Activated CD8-positive, alpha-beta memory T cell treated with anti-CD3 and anti-CD28 coated beads, Interleukin-2, amount 10 ng/mL, durations not matched to agents 7 days and 5 days (primary cell): Measurements from ENCODE around the gene SH3BP1. TPM values are rescaled to one million over a fixed set of nuclear protein-coding genes. Genes with fewer than 3 reads are reported as not detected.
"Not testable (repeated sequence)": the region's sequence is repeated elsewhere in the genome, so short reads cannot be mapped to it uniquely, and the experiment has no call there.

Experiments
- ATAC-seq: fragments of 150-1000 bp; cut with Tn5 transposase; one replicate; pipeline ENCODE4 v1.10.0; 2021; ENCODE audit warnings: moderate library complexity
- CTCF ChIA-PET: fragments of 350-600 bp; sonication (Branson Sonifier 250); formaldehyde crosslinking; loops from one replicate; lab custom pipeline; 2021; ENCODE audit warnings: antibody characterized with exemption; lab: Charles Lee
- DNase-seq: peaks from one replicate; pipeline ENCODE4 v3.0.0-alpha.2; 2020
- H3K27ac Mint-ChIP-seq: one replicate; pipeline ENCODE4 v1.8.0; 2021; ENCODE audit warnings: mild to moderate bottlenecking, mixed read lengths
- H3K27me3 Mint-ChIP-seq: one replicate; pipeline ENCODE4 v1.8.0; 2021; ENCODE audit warnings: mixed read lengths
- H3K36me3 Mint-ChIP-seq: one replicate; pipeline ENCODE4 v1.8.0; 2021; ENCODE audit warnings: mild to moderate bottlenecking, mixed read lengths
- H3K4me1 Mint-ChIP-seq: one replicate; pipeline ENCODE4 v1.8.0; 2021; ENCODE audit warnings: mixed read lengths
- H3K4me3 Mint-ChIP-seq: one replicate; pipeline ENCODE4 v1.8.0; 2021; ENCODE audit warnings: mild to moderate bottlenecking, moderate library complexity, mixed read lengths
- H3K9me3 Mint-ChIP-seq: one replicate; pipeline ENCODE4 v1.8.0; 2022; ENCODE audit warnings: low read depth, mixed read lengths
- total RNA-seq, 2 experiments: library from RNA; stranded (reverse); gene quantifications; one replicate each; pipeline ENCODE4 v1.2.3, GENCODE V29; 2021

The SH3BP1 gene
- total RNA-seq, 2 experiments from 2014 or later: 231 to 275 TPM

DNA sequence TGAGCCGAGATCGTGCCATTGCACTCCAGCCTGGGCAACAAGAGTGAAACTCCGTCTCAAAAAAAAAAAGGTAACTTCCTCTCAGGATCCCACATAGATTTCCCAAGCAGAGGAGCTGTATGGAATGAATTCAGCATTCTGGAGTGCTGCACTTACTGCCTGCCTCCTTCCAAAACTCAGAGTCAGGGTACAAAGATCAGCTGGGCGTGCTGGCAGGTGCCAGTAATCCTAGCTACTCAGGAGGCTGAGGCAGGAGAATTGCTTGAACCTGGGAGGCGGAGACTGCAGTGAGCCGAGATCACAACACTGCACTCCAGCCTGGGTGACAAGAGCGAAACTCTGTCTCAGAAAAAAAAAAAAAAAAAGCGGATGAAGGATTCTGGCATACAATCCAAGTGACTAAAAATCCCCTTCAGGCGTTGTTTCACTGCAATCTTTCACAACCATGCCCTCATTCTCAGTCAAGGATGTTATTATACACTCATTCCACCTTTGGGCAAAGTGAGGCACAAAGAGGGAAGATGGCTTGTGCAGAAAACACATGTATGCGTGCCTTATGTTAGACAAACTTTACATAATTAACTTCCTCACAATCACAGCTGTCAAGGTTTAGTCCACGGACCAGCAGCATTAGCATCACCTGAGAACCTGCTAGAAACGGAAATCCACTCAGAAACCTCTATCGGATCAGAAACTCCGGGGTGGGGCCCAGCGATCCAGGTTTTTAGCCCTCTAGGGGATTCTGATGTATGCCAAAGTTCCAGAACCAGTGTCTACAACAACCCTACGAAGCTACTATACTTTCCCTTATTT, 45.5 kb downstream of the SH3BP1 start:
- Mint-ChIP-seq H3K27me3 (no peaks in the 10 kb centered on the region), H3K4me3 (no peak overlapping the region), H3K9me3 (no peaks in the 10 kb centered on the region), H3K4me1 (peaks cover 38% of the 10 kb centered on the region), H3K36me3 (peaks cover 11% of the 10 kb centered on the region), H3K27ac (no peak overlapping the region)
- DNase-seq (no peak), ATAC-seq (no peak)
- CTCF ChIA-PET: interaction anchor here (0.7 to 41.1 kb wide), 9 partner anchors 8 to 135 kb away, joined by 3 to 1064 read pairs (median 5); partner anchors contain the start of genes GCAT, GGA1, LGALS1 and PDXP

DNA sequence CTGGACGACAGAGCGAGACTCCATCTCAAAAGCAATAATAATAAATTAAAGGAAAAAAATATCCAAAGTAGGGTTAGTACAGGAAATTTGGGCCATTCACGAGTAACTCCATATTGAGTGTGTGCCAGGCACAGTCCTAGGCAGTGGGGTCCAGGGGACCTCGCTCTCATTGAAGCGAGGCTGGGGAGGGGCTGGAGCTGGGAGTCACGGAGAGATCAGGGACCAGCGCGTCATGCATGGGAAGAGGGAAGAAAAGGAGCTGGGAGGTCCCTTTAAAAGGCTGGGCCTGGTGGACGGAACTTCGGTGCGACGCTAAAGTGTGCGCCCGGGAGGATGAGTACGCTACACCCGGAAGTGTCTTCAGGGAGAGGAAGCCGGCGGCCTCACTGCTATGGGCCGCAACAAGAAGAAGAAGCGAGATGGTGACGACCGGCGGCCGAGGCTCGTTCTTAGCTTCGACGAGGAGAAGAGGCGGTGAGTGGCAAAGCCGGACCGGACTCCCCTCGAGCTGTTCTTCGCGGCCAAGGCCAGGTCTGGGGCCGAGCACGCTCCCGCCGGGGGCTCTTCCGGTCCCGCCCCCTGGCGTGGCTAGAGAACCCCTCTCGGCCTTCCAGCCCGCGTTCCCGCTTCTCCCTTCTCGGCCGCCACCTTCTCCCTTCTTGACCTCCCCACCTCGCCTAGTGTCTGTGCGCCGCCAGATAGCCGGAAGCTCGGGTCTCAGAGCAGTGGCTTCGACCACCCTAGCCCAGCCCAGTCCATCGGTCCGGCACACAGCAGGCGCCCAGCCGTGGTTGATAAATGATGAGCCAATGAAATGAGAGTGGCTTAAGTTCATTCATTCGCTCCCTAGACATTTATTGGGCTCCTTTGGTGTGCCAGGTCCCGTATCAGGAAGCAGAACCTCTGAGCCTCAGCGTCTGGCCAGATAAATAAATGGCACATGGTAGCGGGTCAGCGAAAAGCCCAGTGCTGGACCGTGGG, 46.8 kb downstream of the SH3BP1 start, which contains the start of gene NOL12:
TSS of gene NOL12 (plus strand) at position 342 of the 981 bp plus-strand sequence. CDS start at position 392, 50 bp downstream.
- no peaks in the 10 kb centered on the region for H3K27me3 Mint-ChIP-seq
- H3K4me1 Mint-ChIP-seq: peaks cover 27% of the 10 kb centered on the region
- CTCF ChIA-PET: interaction anchor here (0.7 to 41.1 kb wide), 7 partner anchors 9 to 121 kb away, joined by 3 to 1064 read pairs (median 14); partner anchors contain the start of genes GCAT, GGA1, LGALS1 and PDXP
- DNase-seq: peak; percentile 85
- H3K9me3 Mint-ChIP-seq: no peaks in the 10 kb centered on the region
- peak; percentile 92 for ATAC-seq
- peak within 1 kb of the TSS; percentile 82 for H3K4me3 Mint-ChIP-seq
- peak within 1 kb of the TSS; percentile 90 for H3K27ac Mint-ChIP-seq
- peaks cover 14% of the 10 kb centered on the region for H3K36me3 Mint-ChIP-seq

DNA sequence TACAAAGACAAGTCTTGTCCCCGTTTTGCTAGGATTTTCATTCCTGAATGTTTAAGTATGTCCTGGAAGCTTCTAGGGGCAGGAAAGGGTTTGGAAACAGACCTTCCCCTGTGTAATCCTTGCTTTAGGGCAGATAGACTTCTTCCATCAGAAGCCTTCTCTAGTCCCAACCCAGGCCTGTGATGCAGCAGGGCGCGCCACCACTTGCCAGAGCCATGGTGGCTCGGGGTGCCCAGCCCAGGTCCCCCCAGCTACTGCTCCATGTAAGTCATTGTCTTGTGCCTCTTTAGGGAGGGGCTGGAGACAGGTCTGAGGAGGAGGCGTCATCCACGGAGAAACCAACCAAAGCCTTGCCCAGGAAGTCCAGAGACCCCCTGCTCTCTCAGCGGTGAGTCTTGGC, 50.9 kb downstream of the SH3BP1 start:
- H3K4me1 Mint-ChIP-seq: peaks cover 19% of the 10 kb centered on the region
- peaks cover 28% of the 10 kb centered on the region for H3K36me3 Mint-ChIP-seq
- no peak overlapping the region for H3K4me3 Mint-ChIP-seq
- DNase-seq: no peak
- H3K9me3 Mint-ChIP-seq: no peaks in the 10 kb centered on the region
- H3K27me3 Mint-ChIP-seq: no peaks in the 10 kb centered on the region
- CTCF ChIA-PET: interaction anchor here (2.5 to 41.1 kb wide), 2 partner anchors 9 to 57 kb away, joined by 11 to 1064 read pairs; partner anchors contain the start of gene SH3BP1
- H3K27ac Mint-ChIP-seq: no peak overlapping the region
- ATAC-seq: no peak

DNA sequence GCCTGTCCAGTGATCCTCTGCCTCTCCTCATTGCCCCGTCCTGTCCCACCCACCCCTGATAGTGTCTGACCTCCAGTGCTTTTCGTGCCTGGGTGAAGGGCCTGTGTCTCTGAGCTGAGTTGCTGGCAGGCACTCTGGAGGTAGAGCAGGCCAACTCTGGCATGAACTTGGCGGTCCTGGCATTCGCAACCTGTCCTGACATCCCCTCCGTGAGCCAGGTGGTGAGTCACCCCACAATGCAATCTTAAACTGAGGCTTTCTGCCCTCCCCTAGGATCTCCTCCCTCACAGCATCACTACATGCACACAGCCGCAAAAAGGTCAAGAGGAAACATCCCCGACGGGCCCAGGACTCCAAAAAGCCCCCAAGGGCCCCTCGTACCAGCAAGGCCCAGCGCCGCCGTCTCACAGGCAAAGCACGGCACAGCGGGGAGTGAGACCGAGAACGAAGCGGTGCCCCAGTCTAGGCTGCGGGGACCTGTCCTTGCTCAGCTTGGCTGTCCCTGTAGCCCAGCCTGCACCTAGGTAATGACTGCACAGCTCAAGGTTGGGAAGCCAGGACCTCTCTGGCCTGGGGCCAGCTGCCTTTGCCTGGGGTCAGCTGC, 51.5 kb downstream of the SH3BP1 start:
- H3K27ac Mint-ChIP-seq: no peak overlapping the region
- H3K27me3 Mint-ChIP-seq: no peaks in the 10 kb centered on the region
- ATAC-seq (no peak), DNase-seq (no peak)
- peaks cover 20% of the 10 kb centered on the region for H3K4me1 Mint-ChIP-seq
- no peak overlapping the region for H3K4me3 Mint-ChIP-seq
- no peaks in the 10 kb centered on the region for H3K9me3 Mint-ChIP-seq
- peaks cover 28% of the 10 kb centered on the region for H3K36me3 Mint-ChIP-seq
- CTCF ChIA-PET: interaction anchor here (2.5 to 41.1 kb wide), 2 partner anchors 9 to 57 kb away, joined by 11 to 1064 read pairs; partner anchors contain the start of gene SH3BP1

DNA sequence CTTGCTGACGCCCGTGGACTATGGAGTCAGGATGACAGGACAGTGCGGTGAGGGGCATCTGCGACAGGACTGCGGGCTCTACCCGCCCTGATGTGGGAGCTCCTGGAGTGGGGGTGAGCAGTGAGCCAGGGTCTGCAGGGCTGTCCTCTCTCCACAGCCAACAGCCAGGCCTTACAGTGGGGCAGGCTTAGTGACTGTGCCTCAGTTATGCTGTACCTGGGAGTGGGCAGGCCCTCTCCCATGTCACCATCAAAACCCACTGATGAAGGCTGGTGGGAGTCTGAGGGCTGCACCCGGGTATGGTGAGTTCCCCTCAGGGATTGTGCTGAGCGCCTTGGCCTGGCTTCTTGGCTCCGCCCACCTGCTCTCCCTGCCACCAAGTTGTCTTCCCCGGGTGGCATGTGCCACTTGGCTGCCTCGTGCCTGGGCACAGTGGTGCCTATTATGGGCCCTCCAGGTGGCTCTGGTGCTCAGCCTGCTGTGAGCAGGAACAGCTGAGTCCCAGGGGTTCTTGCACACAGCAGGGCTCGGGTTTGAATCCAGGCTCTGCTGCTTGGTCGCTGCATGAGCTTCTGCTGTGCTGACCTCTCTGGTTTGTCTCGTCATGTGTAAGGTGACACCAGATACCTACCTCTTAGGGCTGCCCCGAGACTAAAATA, 53.3 kb downstream of the SH3BP1 start:
- DNase-seq (no peak), ATAC-seq (no peak)
- CTCF ChIA-PET: no interaction called here
- H3K9me3 Mint-ChIP-seq: no peaks in the 10 kb centered on the region
- H3K27me3 Mint-ChIP-seq: no peaks in the 10 kb centered on the region
- H3K4me3 Mint-ChIP-seq: no peak overlapping the region
- H3K36me3 Mint-ChIP-seq: peaks cover 26% of the 10 kb centered on the region
- H3K27ac Mint-ChIP-seq: no peak overlapping the region
- H3K4me1 Mint-ChIP-seq: peaks cover 16% of the 10 kb centered on the region

DNA sequence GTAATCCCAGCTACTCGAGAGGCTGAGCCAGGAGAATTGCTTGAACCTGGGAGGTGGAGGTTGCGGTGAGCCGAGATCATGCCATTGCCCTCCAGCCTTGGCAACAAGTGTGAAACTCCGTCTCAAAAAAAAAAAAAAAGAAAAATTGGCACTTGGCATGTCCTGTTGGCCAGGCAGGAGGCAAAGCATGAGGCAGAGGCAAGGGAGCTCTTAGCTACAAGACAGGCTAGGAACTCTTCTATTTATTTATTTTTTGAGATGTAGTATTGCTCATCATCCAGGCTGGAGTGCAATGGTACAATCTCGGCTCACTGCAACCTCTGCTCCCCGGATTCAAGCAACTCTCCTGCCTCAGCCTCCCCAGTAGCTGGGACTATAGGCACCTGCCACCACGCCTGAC, 54.7 kb downstream of the SH3BP1 start:
- not testable (repeated sequence) for ATAC-seq, H3K27ac Mint-ChIP-seq, H3K4me3 Mint-ChIP-seq, H3K9me3 Mint-ChIP-seq, H3K4me1 Mint-ChIP-seq, DNase-seq, H3K27me3 Mint-ChIP-seq
- CTCF ChIA-PET: interaction anchor here (0.6 to 2.5 kb wide), 3 partner anchors 9 to 107 kb away, joined by 3 to 10 read pairs (median 3); no protein-coding TSS in a partner anchor
- peaks cover 17% of the 10 kb centered on the region for H3K36me3 Mint-ChIP-seq

DNA sequence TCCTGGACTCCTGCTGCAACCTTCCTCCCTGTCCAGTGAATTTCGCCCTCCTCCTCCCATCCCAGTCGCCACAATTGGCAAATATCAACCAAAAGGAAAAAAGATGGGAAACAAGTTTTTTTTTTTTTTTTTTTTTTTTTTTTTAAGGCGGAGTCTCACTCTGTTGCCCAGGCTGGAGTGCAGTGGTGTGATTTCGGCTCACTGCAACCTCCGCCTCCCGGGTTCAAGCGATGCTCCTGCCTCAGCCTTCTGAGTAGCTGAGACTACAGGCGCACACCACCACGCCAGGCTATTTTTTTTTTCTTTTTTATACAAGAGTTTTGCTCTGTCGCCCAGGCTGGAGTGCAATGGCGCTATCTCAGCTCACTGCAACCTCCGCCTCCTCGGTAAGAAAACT, 56.8 kb downstream of the SH3BP1 start:
- not testable (repeated sequence) for H3K27ac Mint-ChIP-seq, DNase-seq, H3K27me3 Mint-ChIP-seq, ATAC-seq, H3K9me3 Mint-ChIP-seq
- peaks cover 14% of the 10 kb centered on the region for H3K36me3 Mint-ChIP-seq
- H3K4me3 Mint-ChIP-seq: peak overlapping the region; percentile 13
- CTCF ChIA-PET: interaction anchor here (1.1 to 2.5 kb wide), 4 partner anchors 13 to 167 kb away, joined by 3 to 10 read pairs (median 4); no protein-coding TSS in a partner anchor
- H3K4me1 Mint-ChIP-seq: peaks cover 10% of the 10 kb centered on the region

DNA sequence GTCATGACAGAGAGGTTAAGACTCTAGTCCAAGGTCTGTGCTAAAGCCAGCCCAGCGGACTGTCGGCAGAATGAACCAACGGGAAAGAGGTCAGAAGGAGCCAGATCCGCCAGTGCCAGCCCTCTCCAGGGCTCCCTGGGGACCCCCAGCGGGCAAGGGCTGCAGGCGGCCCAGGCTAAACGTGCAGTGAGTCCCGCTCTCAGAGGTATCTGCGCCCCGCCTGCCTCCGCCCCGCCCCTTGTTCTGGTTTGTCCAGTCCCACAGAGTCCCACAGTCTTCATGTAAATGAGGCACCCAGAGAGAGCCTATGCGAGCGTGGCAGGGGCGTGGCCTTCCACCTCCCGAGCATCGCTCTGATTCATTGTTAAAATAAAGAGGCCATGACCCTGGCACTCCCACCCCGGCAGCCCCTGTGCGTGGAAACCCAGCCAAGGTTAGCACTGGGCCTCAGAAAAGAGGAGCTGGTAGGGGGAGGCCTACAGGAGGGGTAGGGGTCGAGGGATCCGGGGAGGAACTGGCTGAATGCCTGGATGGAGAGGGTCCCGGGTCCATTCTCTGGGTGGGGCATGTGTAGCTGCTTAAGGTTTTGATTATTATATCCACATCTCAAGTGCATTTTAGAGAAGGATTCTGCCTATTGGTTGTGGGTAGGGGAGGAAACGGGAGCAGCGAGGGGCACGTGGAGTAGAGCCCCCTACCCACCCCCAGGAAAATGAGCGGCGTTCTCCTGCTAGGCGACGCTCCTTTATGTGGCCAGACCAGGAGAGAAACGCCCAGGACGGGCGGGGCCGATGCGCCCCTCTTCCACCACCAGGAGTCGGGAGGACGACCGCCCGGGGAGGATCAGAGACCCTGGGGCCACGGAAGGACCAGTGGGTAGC, 57.4 kb downstream of the SH3BP1 start, which contains the start of gene TRIOBP:
TSS of gene TRIOBP (plus strand) at position 392 of the 881 bp plus-strand sequence. CDS start 4,318 bp downstream, outside the sequence.
- no peak within 1 kb of the TSS for H3K27ac Mint-ChIP-seq
- H3K4me1 Mint-ChIP-seq: peaks cover 14% of the 10 kb centered on the region
- no peaks in the 10 kb centered on the region for H3K27me3 Mint-ChIP-seq
- CTCF ChIA-PET: interaction anchor here (1.1 to 1.3 kb wide), 3 partner anchors 13 to 166 kb away, joined by 3 to 4 read pairs (median 3); no protein-coding TSS in a partner anchor
- DNase-seq: peak; percentile 89
- peak within 1 kb of the TSS; percentile 13 for H3K4me3 Mint-ChIP-seq
- no peaks in the 10 kb centered on the region for H3K9me3 Mint-ChIP-seq
- H3K36me3 Mint-ChIP-seq: peaks cover 12% of the 10 kb centered on the region
- peak; percentile 99 for ATAC-seq

DNA sequence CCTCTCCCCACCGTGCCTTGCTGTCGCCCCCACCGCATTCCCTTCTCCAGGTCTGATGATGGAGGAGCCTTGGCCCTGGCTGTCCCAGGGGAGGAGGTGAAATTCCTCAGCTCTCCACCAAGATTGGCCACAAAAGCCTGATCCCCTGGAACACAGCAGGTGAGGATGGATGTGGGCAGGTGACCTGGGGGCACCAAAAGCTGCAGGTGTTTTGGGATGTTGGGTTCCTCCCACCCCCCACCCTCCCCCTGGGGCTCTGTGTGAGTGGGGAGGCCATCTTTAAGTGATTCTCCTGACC, 58.0 kb downstream of the SH3BP1 start:
- no peak overlapping the region for H3K4me3 Mint-ChIP-seq
- no peaks in the 10 kb centered on the region for H3K27me3 Mint-ChIP-seq
- H3K4me1 Mint-ChIP-seq: peaks cover 14% of the 10 kb centered on the region
- DNase-seq (no peak), ATAC-seq (no peak)
- H3K27ac Mint-ChIP-seq: no peak overlapping the region
- peaks cover 9% of the 10 kb centered on the region for H3K36me3 Mint-ChIP-seq
- CTCF ChIA-PET: interaction anchor here (1.1 kb wide), 1 partner anchor 16 kb away, joined by 3 read pairs; no protein-coding TSS in a partner anchor
- no peaks in the 10 kb centered on the region for H3K9me3 Mint-ChIP-seq

DNA sequence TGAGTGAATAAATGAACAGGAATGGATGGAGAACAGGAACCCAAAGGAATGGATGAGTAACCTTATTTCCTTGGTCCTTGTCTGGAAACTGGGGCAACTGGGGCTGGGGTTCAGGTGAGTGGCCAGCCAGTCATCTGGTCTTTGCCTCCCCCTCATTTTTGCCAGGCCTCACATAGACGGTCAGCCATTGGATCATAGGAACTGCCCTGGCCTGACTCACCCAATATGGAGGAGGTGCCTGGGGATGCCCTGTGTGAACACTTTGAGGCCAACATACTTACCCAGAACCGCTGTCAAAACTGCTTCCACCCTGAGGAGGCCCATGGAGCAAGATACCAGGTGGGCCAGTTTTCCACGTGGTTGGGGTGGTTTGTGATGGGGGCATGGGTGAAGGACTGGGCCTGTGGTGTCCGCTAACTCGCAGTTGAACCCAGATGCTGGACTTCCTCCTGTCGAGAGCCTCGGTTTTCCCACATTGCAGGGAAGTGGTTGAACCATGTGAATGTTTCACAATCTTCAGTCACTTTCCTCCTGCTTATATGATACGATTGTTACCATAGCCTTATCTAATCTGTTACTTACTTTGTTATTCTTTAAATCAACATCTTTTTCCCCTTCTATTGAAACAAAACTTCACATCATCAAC, 61.8 kb downstream of the SH3BP1 start:
- DNase-seq (no peak), ATAC-seq (no peak)
- Mint-ChIP-seq H3K9me3 (no peaks in the 10 kb centered on the region), H3K4me1 (peaks cover 10% of the 10 kb centered on the region), H3K27ac (no peak overlapping the region), H3K27me3 (no peaks in the 10 kb centered on the region), H3K36me3 (no peaks in the 10 kb centered on the region), H3K4me3 (no peak overlapping the region)
- CTCF ChIA-PET: no interaction called here

DNA sequence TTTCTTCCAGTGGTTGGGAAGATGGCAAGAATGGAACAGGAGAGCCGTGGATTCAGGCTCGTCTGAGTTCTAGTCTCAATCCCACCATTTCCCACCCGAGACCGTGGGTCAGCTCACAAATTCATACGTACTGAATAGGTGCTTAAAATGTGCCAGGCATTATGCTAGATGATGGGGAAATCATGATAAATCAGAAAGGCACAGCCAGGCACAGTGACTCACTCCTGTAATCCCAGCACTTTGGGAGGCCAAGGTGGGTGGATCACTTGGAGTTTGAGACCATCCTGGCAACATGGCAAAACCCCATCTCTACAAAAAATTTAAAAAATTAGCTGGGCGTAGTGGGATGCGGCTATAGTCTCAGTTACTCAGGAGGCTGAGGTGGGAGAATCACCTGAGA, 64.4 kb downstream of the SH3BP1 start:
- ATAC-seq (no peak), DNase-seq (no peak)
- Mint-ChIP-seq H3K4me1 (peaks cover 7% of the 10 kb centered on the region), H3K27me3 (no peaks in the 10 kb centered on the region), H3K27ac (no peak overlapping the region), H3K9me3 (no peaks in the 10 kb centered on the region), H3K36me3 (no peaks in the 10 kb centered on the region), H3K4me3 (no peak overlapping the region)
- CTCF ChIA-PET: interaction anchor here (0.7 kb wide), 1 partner anchor 653 kb away, joined by 3 read pairs; no protein-coding TSS in a partner anchor
